Heart right ventricle (tissue), 16 donors: ENCODE results near the gene CNR2. TPM values are rescaled to one million over a fixed set of nuclear protein-coding genes. Genes with fewer than 3 reads are reported as not detected.

Experiments
- ATAC-seq, 8 donors: fragments of 200-7000 bp; cut with Tn5 transposase; one replicate each; pipeline ENCODE4 v1.9.1; 2020; ENCODE audit warnings: mild to moderate bottlenecking in 8 of 8, moderate library complexity in 8 of 8, moderate number of reproducible peaks in 1 of 8
- DNase-seq, 2 donors: peaks; one replicate each; pipeline ENCODE4 v3.0.0-alpha.2; 2020
- H3K27ac ChIP-seq, 10 donors: fragments of 200-600 bp; sonication (generic) in 2 of 10; one replicate each; pipeline versions ENCODE4 v1.5.0 to v1.8.0; 2020 to 2022; ENCODE audit warnings: mild to moderate bottlenecking in 3 of 10
- H3K27me3 ChIP-seq, 7 donors: fragments of 200-600 bp; one replicate each; pipeline ENCODE4 v1.8.0; 2021 to 2022; ENCODE audit warnings: mild to moderate bottlenecking in 2 of 7
- H3K36me3 ChIP-seq, 9 donors: fragments of 200-600 bp; sonication (generic) in 1 of 9; one replicate each; pipeline versions ENCODE4 v1.5.0 to v1.8.0; 2020 to 2022; ENCODE audit warnings: mild to moderate bottlenecking in 2 of 9
- H3K4me1 ChIP-seq, 9 donors: fragments of 200-600 bp; sonication (generic) in 1 of 9; one replicate each; pipeline versions ENCODE4 v1.5.0 to v1.8.0; 2020 to 2022; ENCODE audit warnings: mild to moderate bottlenecking in 4 of 9
- H3K4me3 ChIP-seq, 10 donors: fragments of 200-600 bp; sonication (generic) in 2 of 10; one replicate each; pipeline versions ENCODE4 v1.5.0 to v1.8.0; 2020 to 2022; ENCODE audit warnings: mild to moderate bottlenecking in 7 of 10, moderate library complexity in 2 of 10
- H3K9me3 ChIP-seq, 11 donors: fragments of 200-600 bp in 10 of 11; sonication (generic) in 2 of 11; one replicate each; pipeline versions ENCODE4 v1.5.0 to v1.8.0; 2013 to 2022; ENCODE audit warnings: mild to moderate bottlenecking in 2 of 11, control low read depth in 1 of 11, moderate library complexity in 1 of 11
- CTCF ChIP-seq, 9 donors: fragments of 200-600 bp; sonication (generic) in 2 of 9; IDR thresholded peaks; one replicate each; pipeline versions ENCODE4 v1.5.0 to v1.8.0; 2021 to 2022; ENCODE audit warnings: antibody characterized with exemption in 9 of 9, mild to moderate bottlenecking in 5 of 9, moderate library complexity in 1 of 9
- WGBS, 2 donors: extraction: QIAGEN DNeasy Blood & Tissue Kit; methylation state at CpG; one replicate each; pipeline ENCODE4 v1.1.7; 2013; ENCODE audit warnings: inconsistent platforms in 1 of 2; 5-methylcytosine and 5-hydroxymethylcytosine counted together
- intact Hi-C, 10 donors: fragments of 100-400 bp; cut with DNase I; formaldehyde crosslinking; loops; one replicate each; pipeline versions ENCODE4 v1.11.1 to v1.14.2; 2022
- polyA plus RNA-seq, 2 donors: library from polyadenylated mRNA; stranded (reverse); fragments of 200-250 nt; gene quantifications; one replicate each; pipeline ENCODE4 v1.2.3, GENCODE V29; 2013
- total RNA-seq, 10 donors: library from RNA; stranded (reverse); fragmentation: NEBNext Ultra II Directional in 3 of 10; extraction: Animal tissue kit (Norgen Biotek cat#: 25700) in 3 of 10; gene quantifications; one replicate each; pipeline versions ENCODE4 v1.2.1 to v1.2.4, GENCODE V29; 2021 to 2023
- donor health status: Arrhythmogenic right ventricular cardiomyopathy.
- donor health status: ischemic (EF 13 %, LVEDD 7.1; RV severe dilation, severe dysfunction).
- donor health status: healthy with polysubstance abuse.
- donor health status: DM: no; HTN: yes; CAD: no.
- donor health status: DM: no; HTN: no; CAD: no.
- donor health status: ischemic (EF 25% LVEDD 6.9; RV normal size, moderate dysfunction).
- donor health status: ischemic (EF 25% LVEDD 5.7; RV mildly dilated, moderate dysfunction).
- donor health status: healthy.
- donor health status: DM: yes; HTN: yes; CAD: no.
- donor health status: Ischemic cardiomyopathy.
- donor health status: ischemic (EF 35%, LVEDD 5.7; RV mildly dilated, moderate dysfunction).
- donor health status: nonischemic (EF 11% LVEDD 7.7; RV severe dilation, severe dysfunction).
- donor health status: DM: yes; HTN: yes; CAD: no.
- donor health status: PGD.
- donor health status: ischemic (EF 29% LVEDD 5.4; RV normal size, mild dysfunction).
- donor health status: nonischemic (EF 23%, LVEDD 6.1; RV moderate dilation, normal function).

CNR2 gene
- total and polyA plus RNA-seq, 12 donors: 0.01 to 0.19 TPM; not detected in 10

GRCh38 chr1:23867895-23868556 is 45.1 kb downstream of the CNR2 start, which contains the start of gene FUCA1:
Gene FUCA1, minus strand, starts transcription at chr1:23868290. Its CDS starts 4 bp downstream, at chr1:23868286.
- no peaks in the 10 kb centered on the region for H3K9me3 ChIP-seq
- TF ChIP-seq CTCF (IDR thresholded peaks at IDR 0.05): peak; percentile 92 to 99 (median 97)
- WGBS, 2 donors: 0% methylated on average over 70 to 71 of the region's 71 CpGs
- H3K4me3 ChIP-seq: peak within 1 kb of the TSS; percentile 49 to 95 (median 85)
- ATAC-seq: peak; percentile 97 to 99 (median 98)
- H3K36me3 ChIP-seq: peaks cover 0 to 24% (median 4%) of the 10 kb centered on the region in 9 donors
- peaks cover 5 to 45% (median 19%) of the 10 kb centered on the region in 9 donors for H3K4me1 ChIP-seq
- peak within 1 kb of the TSS in 9 of 10 donors; percentile 71 to 86 (median 78) for H3K27ac ChIP-seq
- peak; percentile 91 to 94 for DNase-seq
- no peaks in the 10 kb centered on the region for H3K27me3 ChIP-seq
- intact Hi-C loops: loop anchor here (1.0 to 10.0 kb wide), 14 partner anchors 41 to 159 kb away; partner anchors contain the start of genes PITHD1 (in 4 of the 10), CNR2 (in 1 of the 10), GALE (in 1 of the 10) and HMGCL (in 1 of the 10)

- intact Hi-C loops: loop anchor here (2.0 to 10.0 kb wide), 12 partner anchors 40 to 160 kb away; partner anchors contain the start of genes PITHD1 (in 4 of the 10), CNR2 (in 1 of the 10), GALE (in 1 of the 10) and HMGCL (in 1 of the 10)
- Histone ChIP-seq H3K27ac (peak overlapping the region in 9 of 10 donors; percentile 71 to 86 (median 78)), H3K9me3 (no peaks in the 10 kb centered on the region), H3K4me3 (peak overlapping the region; percentile 49 to 95 (median 85)), H3K27me3 (no peaks in the 10 kb centered on the region), H3K36me3 (peaks cover 0 to 29% (median 7%) of the 10 kb centered on the region in 9 donors), H3K4me1 (peaks cover 5 to 45% (median 19%) of the 10 kb centered on the region in 9 donors)
- no peak for ATAC-seq
- WGBS, 2 donors: 7 to 10% methylated on average over 15 to 17 of the region's 17 CpGs
- TF ChIP-seq CTCF (IDR thresholded peaks at IDR 0.05): no peak
- no peak for DNase-seq
These were observed 45.6 kb downstream of the CNR2 start for GRCh38 chr1:23867542-23867894.

- Histone ChIP-seq H3K27ac (peak overlapping the region in 5 of 10 donors; percentile 17 to 73 (median 45)), H3K4me1 (peaks cover 5 to 45% (median 19%) of the 10 kb centered on the region in 9 donors), H3K9me3 (no peaks in the 10 kb centered on the region), H3K27me3 (no peaks in the 10 kb centered on the region), H3K36me3 (peaks cover 0 to 49% (median 17%) of the 10 kb centered on the region in 9 donors), H3K4me3 (no peak overlapping the region)
- no peak for TF ChIP-seq CTCF (IDR thresholded peaks at IDR 0.05)
- DNase-seq (peak in 1 of 2 donors; percentile 41), ATAC-seq (peak in 3 of 8 donors; percentile 6 to 36 (median 9))
- WGBS, 2 donors: 61 to 78% methylated on average over 4 of the region's 4 CpGs
- intact Hi-C loops: loop anchor here (5.0 to 10.0 kb wide), 11 partner anchors 38 to 162 kb away; partner anchors contain the start of genes PITHD1 (in 4 of the 10), CNR2 (in 1 of the 10), GALE (in 1 of the 10) and HMGCL (in 1 of the 10)
These were observed 47.6 kb downstream of the CNR2 start for GRCh38 chr1:23865543-23865930.

GRCh38 chr1:23864801-23865542 is 48.2 kb downstream of the CNR2 start:
- Histone ChIP-seq H3K27ac (peak overlapping the region in 3 of 10 donors; percentile 17 to 49 (median 45)), H3K4me1 (peaks cover 5 to 45% (median 19%) of the 10 kb centered on the region in 9 donors), H3K36me3 (peaks cover 0 to 55% (median 17%) of the 10 kb centered on the region in 9 donors), H3K4me3 (no peak overlapping the region), H3K27me3 (no peaks in the 10 kb centered on the region), H3K9me3 (no peaks in the 10 kb centered on the region)
- no peak for TF ChIP-seq CTCF (IDR thresholded peaks at IDR 0.05)
- intact Hi-C loops: loop anchor here (5.0 to 10.0 kb wide), 11 partner anchors 38 to 162 kb away; partner anchors contain the start of genes PITHD1 (in 4 of the 10), CNR2 (in 1 of the 10), GALE (in 1 of the 10) and HMGCL (in 1 of the 10)
- DNase-seq (no peak), ATAC-seq (no peak)
- WGBS, 2 donors: 94% methylated on average over 13 of the region's 13 CpGs
